COR-L47 (cell line): ENCODE measurements around the gene OTOA.
"Not testable (repeated sequence)": the region's sequence is repeated elsewhere in the genome, so short reads cannot be mapped to it uniquely, and the experiment has no call there.

Experiments
- DNase-seq: peaks from one replicate; lab custom pipeline; 2025; lab: John Stamatoyannopoulos, UW

The OTOA gene

DNA sequence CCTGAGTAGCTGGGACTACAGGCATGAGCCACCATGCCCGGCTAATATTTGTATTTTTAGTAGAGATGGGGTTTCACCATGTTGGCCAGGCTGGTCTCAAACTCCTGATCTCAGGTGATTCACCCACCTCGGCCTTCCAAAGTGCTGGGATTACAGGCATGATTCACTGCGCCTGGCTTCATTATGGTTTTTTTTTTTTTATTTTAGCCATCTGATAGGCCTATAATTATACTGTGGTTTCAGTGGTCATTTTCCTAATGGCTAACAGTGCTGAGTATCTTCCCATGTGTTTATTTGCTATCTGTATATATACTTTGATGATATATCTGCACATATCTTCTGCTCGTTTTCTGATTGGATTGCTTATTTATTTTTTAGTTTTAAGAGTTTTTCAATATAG, 10.7 kb downstream of the OTOA start:
- not testable (repeated sequence) for DNase-seq

DNA sequence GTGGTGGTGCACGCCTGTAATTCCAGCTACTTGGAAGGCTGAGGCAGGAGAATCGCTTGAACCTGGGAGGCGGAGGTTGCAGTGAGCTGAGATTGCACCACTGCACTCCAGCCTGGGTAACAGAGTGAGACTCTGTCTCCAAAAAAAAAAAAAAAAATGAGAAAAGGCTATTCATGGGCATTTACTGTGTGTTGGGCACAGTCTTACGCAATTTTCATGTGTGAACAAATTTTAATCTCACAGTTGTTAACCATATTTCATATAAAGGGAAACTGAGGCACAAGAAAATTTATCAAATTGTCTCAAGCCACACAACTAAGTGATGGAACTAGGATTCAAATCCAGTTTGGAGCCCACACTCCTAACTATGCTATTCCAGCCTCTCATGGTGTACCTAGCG, 16.9 kb downstream of the OTOA start:
- not testable (repeated sequence) for DNase-seq

DNA sequence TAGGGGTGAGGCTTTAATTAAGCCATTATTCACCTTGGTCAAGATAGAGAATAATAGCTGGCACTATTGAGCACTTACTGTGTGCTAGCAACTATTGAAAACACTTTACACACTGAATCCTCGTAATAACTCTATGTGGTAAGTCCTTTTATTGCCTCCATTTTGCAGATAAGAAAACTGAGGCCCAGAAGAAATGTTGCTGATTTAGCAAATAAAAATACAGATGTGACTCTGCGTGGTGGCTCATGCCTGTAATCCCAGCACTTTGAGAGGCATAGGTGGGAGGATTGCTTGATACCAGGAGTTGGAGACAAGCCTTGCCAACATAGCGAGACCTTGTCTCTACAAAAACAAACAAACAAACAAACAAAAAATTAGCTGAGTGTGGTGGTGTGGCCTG, 19.4 kb downstream of the OTOA start:
- DNase-seq = no peak

DNA sequence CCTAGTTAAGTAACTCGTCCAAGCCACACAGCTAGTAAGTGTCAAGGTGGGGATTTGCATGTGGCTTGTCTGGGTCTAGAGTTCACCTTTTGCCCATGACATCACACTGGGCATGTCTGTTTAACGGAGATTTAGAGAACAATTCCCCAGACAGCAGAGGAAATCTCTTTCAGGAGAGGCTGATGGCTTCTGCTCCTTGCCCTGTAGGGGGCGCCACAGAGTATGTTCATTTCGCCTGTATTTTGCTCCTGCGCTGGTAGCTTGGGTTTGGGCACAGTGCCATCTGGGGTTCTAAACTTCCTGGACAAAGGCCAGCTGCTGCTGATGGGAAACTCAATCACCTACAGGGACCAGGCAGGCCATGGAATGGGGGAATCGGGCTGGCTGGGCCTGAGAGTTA, 20.4 kb downstream of the OTOA start:
- DNase-seq = peak; percentile 25

DNA sequence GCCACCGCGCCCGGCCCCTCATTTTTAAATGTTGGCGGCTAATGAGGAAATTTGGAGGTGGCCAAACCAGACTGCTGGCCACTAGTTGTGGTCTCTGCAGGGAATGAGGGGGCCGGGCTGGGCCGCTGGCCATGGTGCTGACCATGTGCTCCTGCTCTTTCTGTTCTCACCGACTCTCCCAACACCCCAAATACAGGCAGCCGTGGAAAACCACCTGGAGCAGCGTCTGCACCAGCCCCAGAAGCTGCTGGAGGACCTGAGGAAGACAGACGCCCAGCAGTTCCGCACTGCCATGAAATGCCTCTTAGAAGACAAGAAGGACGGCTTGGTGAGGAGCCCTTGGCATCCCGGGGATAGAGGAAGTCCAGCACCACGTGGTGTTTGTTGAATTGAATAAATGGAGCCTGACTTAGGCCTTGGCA, 21.3 kb downstream of the OTOA start:
- DNase-seq = no peak

DNA sequence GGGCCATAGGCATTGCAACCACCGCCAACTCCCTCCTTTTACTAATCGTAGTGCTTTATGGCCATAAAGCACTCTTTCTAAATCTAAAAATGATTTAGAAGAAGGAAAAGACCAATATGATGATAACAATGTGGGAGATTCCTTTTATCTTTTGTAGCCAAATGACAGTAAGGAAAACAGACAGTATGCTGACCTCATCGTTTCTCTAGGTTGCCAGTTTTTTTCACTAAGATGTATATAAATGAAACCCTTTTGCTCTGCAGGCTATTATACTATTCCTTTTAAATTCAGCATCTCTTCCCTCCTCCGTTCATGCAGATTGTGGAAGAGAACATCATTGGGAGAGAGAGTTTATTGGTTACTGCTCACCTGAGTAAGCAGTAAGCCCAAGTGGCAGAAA, 25.3 kb downstream of the OTOA start:
- DNase-seq = no peak

DNA sequence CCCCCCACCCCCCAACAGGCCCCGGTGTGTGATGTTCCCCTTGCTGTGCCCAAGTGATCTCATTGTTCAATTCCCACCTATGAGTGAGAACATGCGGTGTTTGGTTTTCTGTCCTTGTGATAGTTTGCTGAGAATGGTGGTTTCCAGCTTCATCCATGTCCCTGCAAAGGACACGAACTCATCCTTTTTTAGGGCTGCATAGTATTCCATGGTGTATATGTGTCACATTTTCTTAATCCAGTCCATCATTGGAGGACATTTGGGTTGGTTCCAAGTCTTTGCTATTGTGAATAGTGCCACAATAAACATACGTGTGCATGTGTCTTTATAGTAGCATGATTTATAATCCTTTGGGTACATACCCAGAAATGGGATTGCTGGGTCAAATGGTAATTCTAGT, 27.2 kb downstream of the OTOA start:
- DNase-seq = not testable (repeated sequence)

- no peak for DNase-seq
These were observed 30.8 kb downstream of the OTOA start for GRCh38 chr16:21694609-21695008.

- no peak for DNase-seq
These were observed 33.3 kb downstream of the OTOA start for GRCh38 chr16:21697032-21697431.

GRCh38 chr16:21698169-21699032, 34.6 kb downstream of the OTOA start:
- DNase-seq = no peak

DNA sequence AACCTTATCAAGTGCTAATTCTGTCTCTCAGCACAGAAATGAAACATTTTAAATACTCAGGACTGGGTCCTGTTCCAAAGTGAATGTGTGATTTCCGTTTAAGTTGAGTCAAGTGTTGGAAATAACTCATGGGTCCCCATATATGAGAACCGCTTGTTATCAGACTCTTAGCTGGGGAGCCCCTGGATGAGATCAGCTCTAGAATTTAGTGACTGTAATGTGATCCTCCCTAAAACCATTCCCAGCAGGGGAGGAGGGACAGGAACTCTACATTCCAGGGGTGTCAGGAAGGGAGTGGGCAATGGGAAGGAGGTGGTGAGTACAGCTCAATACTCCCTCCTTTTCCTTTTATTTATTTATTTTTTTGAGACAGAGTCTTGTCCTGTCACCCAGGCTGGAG, 37.5 kb downstream of the OTOA start:
- no peak for DNase-seq

GRCh38 chr16:21702276-21702675, 38.5 kb downstream of the OTOA start:
- no peak for DNase-seq

- DNase-seq = no peak
These were observed 39.4 kb downstream of the OTOA start for GRCh38 chr16:21703156-21703555.

DNA sequence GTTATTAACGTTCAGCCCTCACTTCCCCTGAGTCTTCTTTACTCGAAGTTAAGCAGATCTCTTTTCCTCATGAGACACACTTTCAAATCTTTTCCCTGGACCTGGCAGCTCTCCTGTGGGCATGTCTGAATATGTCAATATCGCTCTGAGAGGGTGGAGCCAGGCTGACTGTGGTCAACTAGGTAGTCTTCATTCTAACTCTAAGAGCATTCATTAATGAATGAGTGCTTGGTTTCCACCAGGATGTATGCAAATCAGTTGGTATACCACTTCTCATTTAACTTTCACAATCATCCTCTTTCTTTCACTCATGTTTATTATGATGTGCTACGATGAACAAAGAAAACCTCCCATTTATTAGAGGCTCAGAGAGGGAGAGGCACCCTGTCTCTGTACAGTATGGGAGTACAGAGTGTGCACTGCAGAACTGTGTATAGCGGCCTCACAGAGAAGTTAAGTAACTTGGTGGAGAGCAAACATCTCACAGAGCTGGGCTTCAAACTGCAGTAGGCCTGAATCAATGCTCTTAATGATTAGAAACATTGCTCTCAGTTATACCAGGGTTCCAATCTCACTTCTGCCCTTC, 39.9 kb downstream of the OTOA start:
- no peak for DNase-seq

- DNase-seq = no peak
These were observed 40.5 kb downstream of the OTOA start for GRCh38 chr16:21704266-21704665.

DNA sequence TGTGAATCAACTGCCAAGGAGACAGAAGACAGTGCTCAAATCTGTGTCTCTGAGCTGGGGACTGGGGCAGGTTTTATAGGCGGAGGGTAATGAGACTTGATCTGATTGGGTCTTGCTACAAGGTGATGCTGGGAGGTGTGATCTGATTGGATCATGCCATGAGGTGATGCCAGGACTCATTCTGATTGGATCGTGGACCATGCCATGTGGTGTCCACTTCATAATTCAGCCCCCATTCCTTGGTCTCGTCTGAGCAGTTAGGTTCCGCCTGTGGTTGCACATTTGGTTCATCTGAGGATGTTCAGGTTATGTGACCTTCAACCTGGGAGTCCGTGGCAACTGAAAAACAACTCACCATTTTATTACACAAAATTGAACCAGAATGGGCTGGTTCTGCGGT, 41.0 kb downstream of the OTOA start:
- no peak for DNase-seq

- DNase-seq = peak; percentile 56
These were observed 44.9 kb downstream of the OTOA start for GRCh38 chr16:21708533-21709115.

DNA sequence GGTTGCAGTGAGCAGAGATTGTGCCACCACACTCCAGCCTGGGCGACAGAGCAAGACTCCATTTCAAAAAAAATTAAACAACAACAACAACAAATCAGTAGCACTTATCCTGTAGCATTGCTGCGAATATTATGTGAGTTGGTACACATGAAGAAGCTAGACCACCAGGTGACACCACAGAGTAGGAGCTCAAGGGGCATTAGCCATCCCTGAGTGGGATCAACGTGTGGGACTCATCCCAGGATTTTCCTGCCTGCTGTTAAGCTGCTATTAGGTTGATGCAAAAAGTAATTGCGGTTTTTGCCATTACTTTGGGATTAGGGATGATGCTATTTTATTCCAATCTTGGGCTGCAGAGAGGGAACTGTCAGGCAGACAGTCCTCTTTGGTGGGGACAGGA, 47.2 kb downstream of the OTOA start:
- DNase-seq = no peak

- DNase-seq = no peak
These were observed 50.0 kb downstream of the OTOA start for GRCh38 chr16:21713549-21714368.

- DNase-seq = not testable (repeated sequence)
These were observed 50.5 kb downstream of the OTOA start for GRCh38 chr16:21714369-21714618.

GRCh38 chr16:21717608-21718007, 53.8 kb downstream of the OTOA start:
- no peak for DNase-seq

- no peak for DNase-seq
These were observed 55.5 kb downstream of the OTOA start for GRCh38 chr16:21719283-21719682.

- no peak for DNase-seq
These were observed 56.8 kb downstream of the OTOA start for GRCh38 chr16:21720533-21720932.
